Measurements from ENCODE around the gene ZNF107.

- TF ChIP-seq CTCF (IDR thresholded peaks at IDR 0.05 in 4 of 5, conservative IDR thresholded peaks at IDR 0.05 in 1 of 5) = no peak
- no peak for TF ChIP-seq POLR2A (IDR thresholded peaks at IDR 0.05)
Observed at GRCh38 chr7:64744680-64745079, 78.7 kb downstream of the ZNF107 start.
